BE2C (cell line): ENCODE data around the gene HPCAL1.

Experiments used
- DNase-seq: peaks from one replicate; pipeline ENCODE4 v3.0.0-alpha.2; 2020
- H3K27me3 ChIP-seq: fragments of 250-450 bp; sonication (Bioruptor Pico); 2 replicates; pipeline ENCODE4 v1.5.1; 2020; ENCODE audit warnings: mild to moderate bottlenecking
- H3K36me3 ChIP-seq: fragments of 250-450 bp; sonication (Bioruptor Pico); 2 replicates; pipeline ENCODE4 v1.5.1; 2020; ENCODE audit warnings: mild to moderate bottlenecking
- H3K4me1 ChIP-seq: fragments of 250-450 bp; sonication (Bioruptor Pico); 2 replicates; pipeline ENCODE4 v1.5.1; 2020
- H3K4me3 ChIP-seq: 2 replicates; pipeline ENCODE4 v1.5.1; 2011; ENCODE audit warnings: low read depth, low read length
- H3K9me3 ChIP-seq: fragments of 250-450 bp; sonication (Bioruptor Pico); 2 replicates; pipeline ENCODE4 v1.5.1; 2020
- TF ChIP-seq, protein P1 (sequence below): IDR thresholded peaks from 2 replicates; pipeline ENCODE4 v1.5.1; 2012; ENCODE audit warnings: mild to moderate bottlenecking, low read depth, low read length

The HPCAL1 gene

DNA sequence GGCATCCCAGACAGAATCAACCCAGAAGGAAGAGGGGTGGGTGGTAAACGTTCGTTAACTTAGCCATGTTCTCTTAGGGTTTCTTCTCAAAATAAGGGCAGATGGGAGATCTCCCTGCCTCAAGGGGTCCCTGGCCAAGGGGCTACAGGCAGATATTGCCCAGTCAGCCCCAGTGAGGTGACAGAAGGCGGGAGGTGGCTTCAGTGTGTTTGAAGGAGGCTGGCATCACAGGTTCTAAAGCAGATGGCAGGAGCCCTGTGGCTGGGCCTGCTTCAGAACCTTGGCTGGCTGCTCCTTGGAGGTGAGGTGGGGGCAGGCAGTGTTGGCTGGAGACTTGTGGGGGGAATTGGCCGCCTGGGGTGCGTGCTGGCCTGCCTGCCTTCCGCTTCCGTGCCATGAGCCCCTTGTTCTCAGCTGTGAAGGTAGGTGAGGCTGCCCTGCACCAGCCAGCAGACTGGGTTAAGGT lies 23.5 kb downstream of the HPCAL1 start:
- Histone ChIP-seq H3K27me3 (no peaks in the 10 kb centered on the region), H3K4me1 (peaks cover 35% of the 10 kb centered on the region), H3K36me3 (peaks cover 7% of the 10 kb centered on the region), H3K4me3 (no peak overlapping the region), H3K9me3 (no peaks in the 10 kb centered on the region)
- DNase-seq: no peak
- TF ChIP-seq, protein P1, sequence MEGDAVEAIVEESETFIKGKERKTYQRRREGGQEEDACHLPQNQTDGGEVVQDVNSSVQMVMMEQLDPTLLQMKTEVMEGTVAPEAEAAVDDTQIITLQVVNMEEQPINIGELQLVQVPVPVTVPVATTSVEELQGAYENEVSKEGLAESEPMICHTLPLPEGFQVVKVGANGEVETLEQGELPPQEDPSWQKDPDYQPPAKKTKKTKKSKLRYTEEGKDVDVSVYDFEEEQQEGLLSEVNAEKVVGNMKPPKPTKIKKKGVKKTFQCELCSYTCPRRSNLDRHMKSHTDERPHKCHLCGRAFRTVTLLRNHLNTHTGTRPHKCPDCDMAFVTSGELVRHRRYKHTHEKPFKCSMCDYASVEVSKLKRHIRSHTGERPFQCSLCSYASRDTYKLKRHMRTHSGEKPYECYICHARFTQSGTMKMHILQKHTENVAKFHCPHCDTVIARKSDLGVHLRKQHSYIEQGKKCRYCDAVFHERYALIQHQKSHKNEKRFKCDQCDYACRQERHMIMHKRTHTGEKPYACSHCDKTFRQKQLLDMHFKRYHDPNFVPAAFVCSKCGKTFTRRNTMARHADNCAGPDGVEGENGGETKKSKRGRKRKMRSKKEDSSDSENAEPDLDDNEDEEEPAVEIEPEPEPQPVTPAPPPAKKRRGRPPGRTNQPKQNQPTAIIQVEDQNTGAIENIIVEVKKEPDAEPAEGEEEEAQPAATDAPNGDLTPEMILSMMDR: no peak

DNA sequence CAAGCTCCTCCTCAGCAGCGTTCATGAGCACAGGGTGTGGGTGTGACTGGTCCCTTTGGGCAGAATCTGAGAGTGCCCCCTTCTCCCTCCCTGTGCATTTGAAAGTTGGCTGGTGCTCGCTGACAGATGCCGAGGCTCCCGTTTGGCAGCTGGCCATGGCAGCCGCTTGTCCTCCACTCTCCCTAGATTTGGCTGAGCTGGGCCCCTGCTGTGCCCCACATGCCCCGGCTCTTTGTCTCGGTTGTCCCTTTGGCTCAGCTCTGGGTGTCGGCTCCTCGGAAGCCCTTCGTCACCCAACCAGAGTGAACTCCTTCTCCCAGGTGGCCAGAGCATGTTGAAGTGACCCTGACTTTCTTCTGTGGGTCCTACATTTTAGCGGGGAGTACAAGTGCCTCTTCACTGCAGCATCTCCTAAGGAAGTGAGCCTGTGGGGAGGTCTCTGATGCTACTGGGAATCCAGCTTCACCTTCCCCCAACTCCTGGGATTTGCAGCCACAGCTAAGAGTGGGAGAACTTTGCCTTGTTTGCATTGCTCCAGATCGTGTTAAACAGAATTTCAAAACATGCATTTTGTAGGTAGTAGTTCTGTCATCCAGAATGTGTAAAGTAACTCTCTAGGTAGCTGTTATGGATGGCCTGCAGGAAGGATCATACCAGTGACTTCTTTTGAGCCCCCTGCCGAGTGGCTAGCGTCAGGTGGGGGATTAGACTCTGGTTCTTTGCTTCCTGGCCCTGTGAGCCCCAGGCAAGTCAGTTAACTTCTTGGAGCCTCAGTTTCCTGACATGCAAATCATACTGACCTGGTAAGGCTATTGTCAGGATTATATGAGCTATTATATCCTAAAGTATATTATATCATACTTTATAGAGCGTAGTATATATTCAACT lies 24.2 kb downstream of the HPCAL1 start:
- peaks cover 4% of the 10 kb centered on the region for H3K36me3 ChIP-seq
- peaks cover 38% of the 10 kb centered on the region for H3K4me1 ChIP-seq
- no peak overlapping the region for H3K4me3 ChIP-seq
- peak; percentile 59 for DNase-seq
- H3K9me3 ChIP-seq: no peaks in the 10 kb centered on the region
- TF ChIP-seq, protein P1: no peak
- H3K27me3 ChIP-seq: no peaks in the 10 kb centered on the region

DNA sequence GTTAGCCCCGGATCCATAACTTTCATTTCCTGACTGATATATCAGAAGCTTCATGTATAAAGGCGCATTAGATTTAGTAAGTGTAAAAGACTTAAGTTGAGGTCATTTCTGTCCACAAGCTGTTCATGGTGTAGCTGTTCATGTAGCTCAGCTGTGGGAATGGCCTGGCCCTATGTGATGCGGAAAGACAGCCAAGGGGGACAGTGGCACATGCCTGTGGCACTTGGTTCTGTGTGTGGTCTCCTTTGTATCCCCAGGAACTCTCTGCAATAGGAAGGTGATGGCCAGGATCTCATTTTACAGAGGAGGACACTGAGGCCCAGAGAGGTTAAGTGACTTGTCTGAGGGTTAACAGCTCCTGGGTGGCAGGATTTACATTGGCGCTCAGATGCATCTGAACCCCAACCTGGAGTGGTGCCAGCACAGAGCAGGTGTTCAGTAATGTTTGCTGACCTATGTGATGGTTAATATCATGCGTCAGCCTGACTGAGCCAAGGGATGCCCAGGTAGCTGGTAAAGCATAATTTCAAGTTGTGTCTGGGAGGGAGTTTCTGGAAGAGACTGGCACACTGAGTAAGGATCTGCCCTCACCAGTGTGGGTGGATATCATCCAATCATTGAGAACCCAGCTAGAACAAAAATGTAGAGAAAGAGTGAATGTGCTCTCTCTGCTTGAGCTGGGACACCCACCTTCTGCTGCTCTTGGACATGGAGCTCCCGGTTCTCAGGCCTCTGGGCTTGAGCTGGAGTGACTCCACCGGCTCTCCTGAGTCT lies 25.4 kb downstream of the HPCAL1 start:
- Histone ChIP-seq H3K4me3 (no peak overlapping the region), H3K4me1 (peaks cover 38% of the 10 kb centered on the region), H3K9me3 (no peaks in the 10 kb centered on the region), H3K27me3 (no peaks in the 10 kb centered on the region), H3K36me3 (no peaks in the 10 kb centered on the region; the same call in 1 of the 2 replicates)
- TF ChIP-seq, protein P1: no peak
- DNase-seq: no peak

DNA sequence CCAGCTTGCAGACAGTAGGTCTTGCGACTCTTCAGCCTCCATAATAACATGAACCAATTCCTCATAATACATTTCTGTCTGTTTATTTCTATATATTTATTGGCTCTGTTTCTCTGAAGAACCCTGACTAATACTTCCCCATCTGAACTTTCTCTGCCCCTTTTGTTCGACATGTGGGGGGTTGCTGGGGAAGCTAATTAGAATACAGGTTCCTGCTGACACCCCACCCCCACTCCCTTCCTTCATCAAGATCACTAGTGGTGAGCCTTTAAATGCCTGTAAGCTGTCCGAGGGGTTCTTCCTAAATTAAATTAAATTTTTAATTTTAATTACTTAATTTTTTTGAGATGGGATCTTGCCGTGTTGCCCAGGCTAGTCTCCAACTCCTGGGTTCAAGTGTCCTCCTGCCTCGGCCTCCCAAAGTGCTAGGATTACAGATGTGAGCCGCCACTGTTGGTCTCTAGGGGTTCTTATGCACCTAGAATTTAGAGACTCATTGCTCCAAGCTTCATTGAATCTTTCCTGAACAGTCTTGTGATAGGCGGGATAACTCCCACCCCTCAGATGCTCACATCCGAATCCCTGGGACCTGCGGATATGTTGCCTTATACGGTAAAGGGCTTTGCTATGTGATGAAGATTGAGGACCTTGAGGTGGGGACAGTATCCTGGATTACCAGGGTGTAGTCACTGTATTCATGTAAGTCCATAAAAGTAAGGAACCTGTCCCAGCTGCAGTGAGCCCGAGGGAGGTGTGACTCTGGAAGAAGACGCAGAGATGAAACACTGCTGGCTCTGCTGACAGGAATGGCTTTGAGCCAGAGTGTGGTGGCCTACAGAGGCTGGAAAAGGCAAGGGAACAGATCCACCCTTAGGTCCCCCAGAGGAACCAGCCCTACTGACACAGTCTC lies 26.2 kb downstream of the HPCAL1 start:
- no peaks in the 10 kb centered on the region; the same call in 1 of the 2 replicates for H3K36me3 ChIP-seq
- no peaks in the 10 kb centered on the region for H3K27me3 ChIP-seq
- H3K4me1 ChIP-seq: peaks cover 42% of the 10 kb centered on the region
- H3K4me3 ChIP-seq: no peak overlapping the region
- TF ChIP-seq, protein P1: no peak
- H3K9me3 ChIP-seq: no peaks in the 10 kb centered on the region
- DNase-seq: peak; percentile 34

DNA sequence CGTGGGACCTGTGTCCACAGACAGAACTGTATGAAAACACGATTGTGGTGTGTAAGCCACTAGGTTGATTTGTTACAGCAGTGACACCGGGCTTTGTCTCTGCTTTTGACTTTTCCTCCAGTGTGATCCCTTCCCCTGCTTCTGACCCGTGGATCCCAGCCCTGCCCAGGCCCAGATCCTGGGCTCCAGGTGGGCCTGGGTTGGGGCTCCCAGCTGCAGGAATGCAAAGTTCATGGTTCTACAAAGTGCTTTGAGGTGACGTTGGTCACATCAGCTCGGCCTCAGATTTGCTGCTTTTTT lies 26.8 kb downstream of the HPCAL1 start:
- Histone ChIP-seq H3K4me3 (no peak overlapping the region), H3K4me1 (peaks cover 42% of the 10 kb centered on the region), H3K9me3 (no peaks in the 10 kb centered on the region), H3K36me3 (no peaks in the 10 kb centered on the region; the same call in 1 of the 2 replicates), H3K27me3 (no peaks in the 10 kb centered on the region)
- no peak for DNase-seq
- TF ChIP-seq, protein P1: no peak
